GM12878 (cell line): Measurements from ENCODE around the gene KANSL2. TPM values are rescaled to one million over a fixed set of nuclear protein-coding genes. Genes with fewer than 3 reads are reported as not detected.

ENCODE experiments used
- ATAC-seq: fragments of 200-7000 bp; cut with Tn5 transposase; 3 replicates; pipeline ENCODE4 v1.9.1; 2020; ENCODE audit warnings: mild to moderate bottlenecking, moderate library complexity
- BruUV-seq: library from RNA; stranded (reverse); fragments of 400-500 nt; replicated peaks from 2 replicates; lab custom pipeline; 2021; lab: Mats Ljungman, UMichigan
- CTCF ChIA-PET: fragments of 300-600 bp; sonication (Branson Sonifier 250); formaldehyde crosslinking; extraction: SDS; loops from one replicate; lab custom pipeline; 2021; ENCODE audit warnings: inconsistent platforms; lab: Yijun Ruan, JAX
- POLR2A ChIA-PET: fragments of 350-600 bp; formaldehyde crosslinking; extraction: SDS; loops from one replicate; lab custom pipeline; 2021; ENCODE audit warnings: inconsistent platforms; lab: Charles Lee
- RAD21 ChIA-PET: fragments of 300-600 bp; sonication (Branson Sonifier 250); formaldehyde crosslinking; loops from one replicate; lab custom pipeline; 2023; ENCODE audit warnings: antibody characterized with exemption; ENCODE audit not compliant: unreplicated experiment; lab: Charles Lee
- SMC1A ChIA-PET: fragments of 300-600 bp; sonication (Branson Sonifier 250); formaldehyde crosslinking; loops from one replicate; lab custom pipeline; 2023; ENCODE audit not compliant: unreplicated experiment, uncharacterized antibody; lab: Charles Lee
- DNase-seq: peaks from one replicate; pipeline ENCODE4 v3.0.0-alpha.2; 2011; ENCODE audit warnings: low read depth, low spot score
- FAIRE-seq: peaks from 3 replicates; lab custom pipeline; 2011; peaks lifted over from hg19 to GRCh38; lab: Jason Lieb, UNC
- H2AFZ ChIP-seq: 2 replicates; pipeline ENCODE4 v1.6.0; 2011; ENCODE audit warnings: low read depth, low read length, control low read depth; ENCODE audit not compliant: control insufficient read depth
- H3K27ac ChIP-seq: 2 replicates; pipeline ENCODE4 v1.5.1; 2011; ENCODE audit warnings: control low read depth; ENCODE audit not compliant: control insufficient read depth, insufficient read depth
- H3K27me3 ChIP-seq, 2 experiments: replicated peaks in 1 of 2; 2 replicates each; pipeline versions ENCODE4 v1.6.0 to v1.6.1; 2011; ENCODE audit warnings: low read length in 1 of 2; ENCODE audit not compliant: control insufficient read depth in 2 of 2, insufficient read depth in 2 of 2
- H3K36me3 ChIP-seq, 2 experiments: 2 replicates each; pipeline ENCODE4 v1.5.1; 2011; ENCODE audit warnings: low read length in 1 of 2; ENCODE audit not compliant: control insufficient read depth in 2 of 2, insufficient read depth in 2 of 2
- H3K4me1 ChIP-seq: 2 replicates; pipeline ENCODE4 v1.6.1; 2011; ENCODE audit warnings: mild to moderate bottlenecking, low read length, moderate library complexity, mixed read lengths; ENCODE audit not compliant: control insufficient read depth, insufficient read depth
- H3K4me2 ChIP-seq: 2 replicates; pipeline ENCODE4 v1.6.0; 2011; ENCODE audit warnings: control low read depth; ENCODE audit not compliant: control insufficient read depth, insufficient read depth
- H3K4me3 ChIP-seq: fragments of 200-600 bp; sonication (generic); 2 replicates; pipeline ENCODE4 v1.5.1; 2016
- H3K79me2 ChIP-seq: 2 replicates; pipeline ENCODE4 v1.6.0; 2011; ENCODE audit warnings: low read length; ENCODE audit not compliant: control insufficient read depth, insufficient read depth
- H3K9ac ChIP-seq: 2 replicates; pipeline ENCODE4 v1.8.0; 2011; ENCODE audit warnings: low read length, control low read depth, mixed read lengths; ENCODE audit not compliant: control insufficient read depth, insufficient read depth
- H3K9me3 ChIP-seq: replicated peaks from 3 replicates; pipeline ENCODE4 v1.5.1; 2011; ENCODE audit warnings: mild to moderate bottlenecking, low read length; ENCODE audit not compliant: control insufficient read depth, insufficient read depth
- H4K20me1 ChIP-seq: 2 replicates; pipeline ENCODE4 v1.6.0; 2011; ENCODE audit not compliant: control insufficient read depth, insufficient read depth
- CBX3 ChIP-seq: fragments of 200-600 bp; sonication (generic); IDR thresholded peaks from 2 replicates; pipeline ENCODE4 v1.6.1; 2016; ENCODE audit warnings: low read depth, borderline replicate concordance
- EP300 ChIP-seq, 2 experiments: fragments of 150-350 bp in 1 of 2; IDR thresholded peaks; 2 replicates each; pipeline ENCODE4 v1.6.1; 2011 to 2012; ENCODE audit warnings: low read depth in 2 of 2, low read length in 2 of 2, borderline replicate concordance in 1 of 2, improper control_type of control experiment in 1 of 2, inconsistent platforms in 1 of 2; ENCODE audit not compliant: control insufficient read depth in 1 of 2
- GATAD2B ChIP-seq: fragments of 450-650 bp; conservative IDR thresholded peaks from 2 replicates; pipeline ENCODE4 v1.6.1; 2017; ENCODE audit warnings: low read depth, mild to moderate bottlenecking, moderate library complexity
- IRF4 ChIP-seq: IDR thresholded peaks from 2 replicates; pipeline ENCODE4 v1.6.1; 2011; ENCODE audit warnings: low read depth, low read length
- MEF2B ChIP-seq: fragments of 450-650 bp; IDR thresholded peaks from 2 replicates; pipeline ENCODE4 v1.6.1; 2018; ENCODE audit warnings: mild to moderate bottlenecking, moderate library complexity; ENCODE audit not compliant: partially characterized antibody, poor library complexity, severe bottlenecking
- POLR2AphosphoS2 ChIP-seq: IDR thresholded peaks from 2 replicates; pipeline ENCODE4 v1.6.1; 2011; ENCODE audit warnings: low read depth, mild to moderate bottlenecking, low read length, improper control_type of control experiment, moderate library complexity
- SP1 ChIP-seq: IDR thresholded peaks from one replicate; pipeline ENCODE4 v1.6.1; 2011; ENCODE audit warnings: low read depth, low read length
- SREBF1 ChIP-seq: IDR thresholded peaks from 2 replicates; pipeline ENCODE4 v1.6.1; 2012; ENCODE audit warnings: mild to moderate bottlenecking, low read length
- STAT1 ChIP-seq: fragments of 450-650 bp; conservative IDR thresholded peaks from 2 replicates; pipeline ENCODE4 v1.6.1; 2014; ENCODE audit warnings: antibody characterized with exemption, mild to moderate bottlenecking
- YBX1 ChIP-seq: fragments of 450-650 bp; IDR thresholded peaks from 2 replicates; pipeline ENCODE4 v1.6.1; 2016; ENCODE audit warnings: antibody characterized with exemption
- ZBED1 ChIP-seq: IDR thresholded peaks from 2 replicates; pipeline ENCODE4 v1.6.1; 2016; ENCODE audit warnings: borderline replicate concordance
- ZNF24 ChIP-seq: fragments of 450-650 bp; IDR thresholded peaks from 2 replicates; pipeline ENCODE4 v1.6.1; 2017; ENCODE audit warnings: antibody characterized with exemption, mild to moderate bottlenecking
- WGBS: methylation state at CpG from one replicate; pipeline ENCODE4 v1.1.6; 2016; ENCODE audit warnings: low lambda C conversion rate; ENCODE audit not compliant: insufficient replicate concordance, insufficient coverage; ENCODE audit errors: missing lambda C conversion rate; 5-methylcytosine and 5-hydroxymethylcytosine counted together
- in situ Hi-C: fragments of 300-500 bp; cut with MboI; formaldehyde crosslinking; loops from 9 replicates; pipeline ENCODE4 v1.14.3; 2018; ENCODE audit warnings: mixed read lengths
- intact Hi-C: fragments of 100-400 bp; cut with micrococcal nuclease; formaldehyde crosslinking; loops from one replicate; pipeline ENCODE4 v1.14.2; 2022; ENCODE audit not compliant: unreplicated experiment
- polyA plus RNA-seq, 11 experiments: library from polyadenylated mRNA; depleted of rRNA in 4 of 11; unstranded in 6 of 11; stranded (reverse) in 5 of 11; fragments of >200 nt; fragmentation: Nextera tagmentation in 4 of 11; fragmentation: Illumina TruSeq in 1 of 11; extraction: Ambion mirVana in 4 of 11; extraction: Trizol in 1 of 11; gene quantifications; 1 replicate in 1 of 11; 2 replicates in 10 of 11; pipeline versions ENCODE4 v1.2.1 to v1.2.3, GENCODE V29; 2011 to 2016; ENCODE audit warnings: inconsistent platforms in 2 of 11, missing spikeins in 2 of 11, low read depth in 1 of 11
- total RNA-seq, 4 experiments: library from RNA; depleted of rRNA in 3 of 4; stranded (reverse); fragments of >200 nt in 3 of 4; fragmentation: Illumina TruSeq in 1 of 4; extraction: Trizol in 1 of 4; gene quantifications; 2 replicates each; pipeline versions ENCODE4 v1.2.1 to v1.2.3, GENCODE V29; 2013 to 2021
- TF ChIP-seq, protein P1 (sequence below): fragments of 450-650 bp; IDR thresholded peaks from 2 replicates; pipeline ENCODE4 v1.6.1; 2017; ENCODE audit warnings: mild to moderate bottlenecking, low read depth, inconsistent platforms; ENCODE audit not compliant: poor library complexity, severe bottlenecking
- TF ChIP-seq, protein P2 (sequence below): fragments of 450-650 bp; IDR thresholded peaks from 2 replicates; pipeline ENCODE4 v1.6.1; 2018; ENCODE audit warnings: borderline replicate concordance, mild to moderate bottlenecking; ENCODE audit not compliant: partially characterized antibody
- TF ChIP-seq, protein P3 (sequence below): IDR thresholded peaks from 2 replicates; pipeline ENCODE4 v1.6.1; 2011; ENCODE audit warnings: borderline replicate concordance, low read depth, mild to moderate bottlenecking, moderate library complexity, mixed read lengths, low read length; ENCODE audit not compliant: insufficient read depth; ENCODE audit errors: extremely low read length
- TF ChIP-seq, protein P4 (sequence below): IDR thresholded peaks from 2 replicates; pipeline ENCODE4 v1.6.1; 2012; ENCODE audit warnings: low read depth, low read length, improper control_type of control experiment

KANSL2 gene
- total and polyA plus RNA-seq, 10 of the 15 experiments (the other 5 are each of a cell fraction or from before 2014, with no cell fraction given): 28.1 to 54.8 (median 40.9) TPM

DNA sequence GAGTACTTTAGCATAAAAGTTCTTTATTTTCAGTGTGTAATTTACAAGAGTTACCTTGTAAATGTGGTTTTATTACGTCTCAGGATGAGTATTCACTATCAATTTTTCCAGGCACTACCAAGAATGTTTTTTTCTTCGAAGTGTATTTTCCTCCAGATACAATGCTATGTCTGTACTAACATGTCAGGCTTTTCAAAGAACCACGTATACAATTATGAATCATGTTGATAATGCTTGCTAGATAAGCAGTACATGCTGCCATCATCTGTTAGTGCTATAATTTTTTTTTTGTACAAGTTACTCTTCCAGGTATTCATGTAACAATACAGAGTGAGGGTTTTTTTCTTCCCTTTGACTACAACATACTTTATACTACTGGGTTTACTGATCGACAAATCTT is 5.6 kb upstream of the KANSL2 start:
- no peak for ATAC-seq
- no peak for DNase-seq
- WGBS: 83% methylated on average over 4 of the region's 4 CpGs
- Histone ChIP-seq H3K27ac (no peak overlapping the region), H3K79me2 (no peaks in the 10 kb centered on the region), H2AFZ (no peak overlapping the region), H3K9ac (no peak overlapping the region), H3K4me1 (no peaks in the 10 kb centered on the region), H3K9me3 (no peaks in the 10 kb centered on the region), H3K4me2 (no peak overlapping the region), H3K36me3 (peaks cover 1 to 10% of the 10 kb centered on the region in 2 experiments), H4K20me1 (no peaks in the 10 kb centered on the region), H3K4me3 (no peak overlapping the region), H3K27me3 (no peaks in the 10 kb centered on the region)
- FAIRE-seq: no peak
- in situ Hi-C loops (no loop called here), intact Hi-C loops (no loop called here)
- ChIA-PET CTCF (no interaction called here), POLR2A (no interaction called here), SMC1A (no interaction called here), RAD21 (no interaction called here)
- BruUV-seq: no TSS peak
- TF ChIP-seq, protein P1, sequence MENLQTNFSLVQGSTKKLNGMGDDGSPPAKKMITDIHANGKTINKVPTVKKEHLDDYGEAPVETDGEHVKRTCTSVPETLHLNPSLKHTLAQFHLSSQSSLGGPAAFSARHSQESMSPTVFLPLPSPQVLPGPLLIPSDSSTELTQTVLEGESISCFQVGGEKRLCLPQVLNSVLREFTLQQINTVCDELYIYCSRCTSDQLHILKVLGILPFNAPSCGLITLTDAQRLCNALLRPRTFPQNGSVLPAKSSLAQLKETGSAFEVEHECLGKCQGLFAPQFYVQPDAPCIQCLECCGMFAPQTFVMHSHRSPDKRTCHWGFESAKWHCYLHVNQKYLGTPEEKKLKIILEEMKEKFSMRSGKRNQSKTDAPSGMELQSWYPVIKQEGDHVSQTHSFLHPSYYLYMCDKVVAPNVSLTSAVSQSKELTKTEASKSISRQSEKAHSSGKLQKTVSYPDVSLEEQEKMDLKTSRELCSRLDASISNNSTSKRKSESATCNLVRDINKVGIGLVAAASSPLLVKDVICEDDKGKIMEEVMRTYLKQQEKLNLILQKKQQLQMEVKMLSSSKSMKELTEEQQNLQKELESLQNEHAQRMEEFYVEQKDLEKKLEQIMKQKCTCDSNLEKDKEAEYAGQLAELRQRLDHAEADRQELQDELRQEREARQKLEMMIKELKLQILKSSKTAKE: no peak
- no peak for TF ChIP-seq MEF2B
- TF ChIP-seq CBX3: no peak
- no peak for TF ChIP-seq STAT1
- TF ChIP-seq, protein P2, sequence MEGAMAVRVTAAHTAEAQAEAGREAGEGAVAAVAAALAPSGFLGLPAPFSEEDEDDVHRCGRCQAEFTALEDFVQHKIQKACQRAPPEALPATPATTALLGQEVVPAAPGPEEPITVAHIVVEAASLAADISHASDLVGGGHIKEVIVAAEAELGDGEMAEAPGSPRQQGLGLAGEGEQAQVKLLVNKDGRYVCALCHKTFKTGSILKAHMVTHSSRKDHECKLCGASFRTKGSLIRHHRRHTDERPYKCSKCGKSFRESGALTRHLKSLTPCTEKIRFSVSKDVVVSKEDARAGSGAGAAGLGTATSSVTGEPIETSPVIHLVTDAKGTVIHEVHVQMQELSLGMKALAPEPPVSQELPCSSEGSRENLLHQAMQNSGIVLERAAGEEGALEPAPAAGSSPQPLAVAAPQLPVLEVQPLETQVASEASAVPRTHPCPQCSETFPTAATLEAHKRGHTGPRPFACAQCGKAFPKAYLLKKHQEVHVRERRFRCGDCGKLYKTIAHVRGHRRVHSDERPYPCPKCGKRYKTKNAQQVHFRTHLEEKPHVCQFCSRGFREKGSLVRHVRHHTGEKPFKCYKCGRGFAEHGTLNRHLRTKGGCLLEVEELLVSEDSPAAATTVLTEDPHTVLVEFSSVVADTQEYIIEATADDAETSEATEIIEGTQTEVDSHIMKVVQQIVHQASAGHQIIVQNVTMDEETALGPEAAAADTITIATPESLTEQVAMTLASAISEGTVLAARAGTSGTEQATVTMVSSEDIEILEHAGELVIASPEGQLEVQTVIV: no peak
- TF ChIP-seq EP300 (IDR thresholded peaks at IDR 0.05; ENCODE audit: borderline replicate concordance in 1 of 2, control insufficient read depth in 1 of 2, low read depth in 2 of 2, low read length in 2 of 2): no peak
- TF ChIP-seq, protein P3, sequence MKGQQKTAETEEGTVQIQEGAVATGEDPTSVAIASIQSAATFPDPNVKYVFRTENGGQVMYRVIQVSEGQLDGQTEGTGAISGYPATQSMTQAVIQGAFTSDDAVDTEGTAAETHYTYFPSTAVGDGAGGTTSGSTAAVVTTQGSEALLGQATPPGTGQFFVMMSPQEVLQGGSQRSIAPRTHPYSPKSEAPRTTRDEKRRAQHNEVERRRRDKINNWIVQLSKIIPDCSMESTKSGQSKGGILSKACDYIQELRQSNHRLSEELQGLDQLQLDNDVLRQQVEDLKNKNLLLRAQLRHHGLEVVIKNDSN: no peak
- TF ChIP-seq ZNF24: no peak
- no peak for TF ChIP-seq SP1
- TF ChIP-seq ZBED1: no peak
- TF ChIP-seq GATAD2B: no peak
- TF ChIP-seq, protein P4, sequence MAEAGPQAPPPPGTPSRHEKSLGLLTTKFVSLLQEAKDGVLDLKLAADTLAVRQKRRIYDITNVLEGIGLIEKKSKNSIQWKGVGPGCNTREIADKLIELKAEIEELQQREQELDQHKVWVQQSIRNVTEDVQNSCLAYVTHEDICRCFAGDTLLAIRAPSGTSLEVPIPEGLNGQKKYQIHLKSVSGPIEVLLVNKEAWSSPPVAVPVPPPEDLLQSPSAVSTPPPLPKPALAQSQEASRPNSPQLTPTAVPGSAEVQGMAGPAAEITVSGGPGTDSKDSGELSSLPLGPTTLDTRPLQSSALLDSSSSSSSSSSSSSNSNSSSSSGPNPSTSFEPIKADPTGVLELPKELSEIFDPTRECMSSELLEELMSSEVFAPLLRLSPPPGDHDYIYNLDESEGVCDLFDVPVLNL: no peak
- no peak for TF ChIP-seq SREBF1
- TF ChIP-seq POLR2AphosphoS2: no peak
- no peak for TF ChIP-seq IRF4
- no peak for TF ChIP-seq YBX1
